MCF 10A (cell line): ENCODE measurements around the gene GOLGA6L2. TPM values are rescaled to one million over a fixed set of nuclear protein-coding genes. Genes with fewer than 3 reads are reported as not detected.

Experiments used
- Bru-seq: library from RNA; stranded (reverse); fragments of 400-500 nt; gene quantifications from one replicate; lab custom pipeline; 2021; lab: Mats Ljungman, UMichigan
- BruChase-seq, 2 experiments: library from RNA; stranded (reverse); fragments of 400-500 nt; gene quantifications; one replicate each; lab custom pipeline; 2021; lab: Mats Ljungman, UMichigan
- BruUV-seq: library from RNA; stranded (reverse); fragments of 400-500 nt; replicated peaks from 2 replicates; lab custom pipeline; 2021; lab: Mats Ljungman, UMichigan
- CTCF ChIA-PET: fragments of 300-600 bp; sonication (Branson Sonifier 250); formaldehyde crosslinking; extraction: SDS; loops from one replicate; lab custom pipeline; 2021; ENCODE audit warnings: antibody characterized with exemption, inconsistent platforms; lab: Yijun Ruan, JAX
- POLR2A ChIA-PET: fragments of 300-600, 350-650 bp; sonication (Branson Sonifier 250); formaldehyde crosslinking; extraction: SDS; loops from one replicate; lab custom pipeline; 2020; ENCODE audit warnings: antibody characterized with exemption, inconsistent platforms; lab: Yijun Ruan, JAX
- DNase-seq: peaks from one replicate; pipeline ENCODE4 v3.0.0-alpha.2; 2018; ENCODE audit not compliant: unreplicated experiment
- H3K27ac Mint-ChIP-seq: one replicate; pipeline ENCODE4 v1.8.0; 2022; ENCODE audit warnings: mild to moderate bottlenecking, low read depth, mixed read lengths; ENCODE audit not compliant: unreplicated experiment
- H3K27me3 Mint-ChIP-seq: one replicate; pipeline ENCODE4 v1.8.0; 2022; ENCODE audit warnings: mixed read lengths; ENCODE audit not compliant: insufficient read depth, unreplicated experiment
- H3K36me3 Mint-ChIP-seq: one replicate; pipeline ENCODE4 v1.8.0; 2022; ENCODE audit warnings: mild to moderate bottlenecking, moderate library complexity, mixed read lengths; ENCODE audit not compliant: insufficient read depth, unreplicated experiment
- H3K4me1 Mint-ChIP-seq: one replicate; pipeline ENCODE4 v1.8.0; 2022; ENCODE audit warnings: mixed read lengths; ENCODE audit not compliant: insufficient read depth, unreplicated experiment
- H3K4me3 Mint-ChIP-seq: one replicate; pipeline ENCODE4 v1.8.0; 2022; ENCODE audit warnings: mild to moderate bottlenecking, moderate library complexity, mixed read lengths; ENCODE audit not compliant: unreplicated experiment
- H3K9me3 Mint-ChIP-seq: one replicate; pipeline ENCODE4 v1.8.0; 2022; ENCODE audit warnings: mixed read lengths; ENCODE audit not compliant: unreplicated experiment
- CTCF ChIP-seq: fragments of 200-600 bp; IDR thresholded peaks from one replicate; pipeline ENCODE4 v1.8.0; 2022; ENCODE audit warnings: antibody characterized with exemption, mild to moderate bottlenecking; ENCODE audit not compliant: unreplicated experiment
- intact Hi-C: fragments of 100-400 bp; cut with micrococcal nuclease; formaldehyde crosslinking; loops from 2 replicates; pipeline ENCODE4 v1.14.1; 2022
- long read RNA-seq: library from polyadenylated mRNA; stranded (forward); transcript quantifications from one replicate; pipeline ENCODE4 v2.0.0, GENCODE V29; 2022
- total RNA-seq: library from RNA; stranded (reverse); gene quantifications from 2 replicates; pipeline ENCODE4 v1.2.3, GENCODE V29; 2022

GOLGA6L2 gene
- not detected in 2 replicates for total RNA-seq
- Bru-seq, nascent RNA, result not detected
- not detected for BruChase-seq, experiment 1, labeled RNA remaining after a 6-hour chase
- not detected for BruChase-seq, experiment 2, labeled RNA remaining after a 2-hour chase
- long read RNA-seq, result 0 reads

- no peaks in the 10 kb centered on the region for H3K9me3 Mint-ChIP-seq
- intact Hi-C loops, result no loop called here
- no peaks in the 10 kb centered on the region for H3K36me3 Mint-ChIP-seq
- ChIA-PET POLR2A (interaction anchor here (0.6 kb wide), 2 partner anchors 28 to 43 kb away, joined by 3 read pairs; no protein-coding TSS in a partner anchor), CTCF (no interaction called here)
- no peaks in the 10 kb centered on the region for H3K4me1 Mint-ChIP-seq
- no TSS peak for BruUV-seq
- no peak for TF ChIP-seq CTCF
- H3K27me3 Mint-ChIP-seq, result no peaks in the 10 kb centered on the region
- no peak within 1 kb of the TSS for H3K27ac Mint-ChIP-seq
- H3K4me3 Mint-ChIP-seq, result no peak within 1 kb of the TSS
- no peak for DNase-seq
Observed at GRCh38 chr15:23447107-23447500, at the start of gene GOLGA6L2. Gene GOLGA6L2, minus strand, starts transcription at chr15:23447243. Its CDS starts 62 bp downstream, at chr15:23447181.

DNA sequence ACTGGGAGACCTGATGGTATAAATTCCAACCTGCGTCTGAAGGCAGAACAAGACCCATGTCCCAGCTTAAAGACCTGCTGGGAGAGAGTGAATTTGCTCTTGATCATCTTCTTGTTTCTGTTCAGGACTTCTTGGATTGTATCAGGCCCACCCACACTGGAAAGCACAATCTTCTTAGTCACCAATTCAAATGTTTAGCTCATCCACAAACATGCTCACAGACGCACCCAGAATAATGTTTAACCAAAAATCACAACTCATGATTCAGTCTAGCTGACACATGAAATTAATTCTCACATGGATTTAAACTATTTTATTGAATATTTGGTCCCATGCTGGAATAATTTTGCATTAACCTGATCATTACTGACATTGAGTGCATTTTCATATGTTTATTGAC, 37.8 kb upstream of the GOLGA6L2 start:
- DNase-seq, result no peak
- H3K27ac Mint-ChIP-seq, result no peak overlapping the region
- ChIA-PET CTCF (interaction anchor here (0.5 to 1.8 kb wide), 3 partner anchors 13 to 697 kb away, joined by 3 to 7 read pairs (median 5); no protein-coding TSS in a partner anchor), POLR2A (no interaction called here)
- H3K9me3 Mint-ChIP-seq, result no peaks in the 10 kb centered on the region
- peaks cover 6% of the 10 kb centered on the region for H3K4me1 Mint-ChIP-seq
- intact Hi-C loops, result no loop called here
- H3K36me3 Mint-ChIP-seq, result no peaks in the 10 kb centered on the region
- TF ChIP-seq CTCF, result no peak
- H3K4me3 Mint-ChIP-seq, result no peak overlapping the region
- no TSS peak for BruUV-seq
- peaks cover 25% of the 10 kb centered on the region for H3K27me3 Mint-ChIP-seq

DNA sequence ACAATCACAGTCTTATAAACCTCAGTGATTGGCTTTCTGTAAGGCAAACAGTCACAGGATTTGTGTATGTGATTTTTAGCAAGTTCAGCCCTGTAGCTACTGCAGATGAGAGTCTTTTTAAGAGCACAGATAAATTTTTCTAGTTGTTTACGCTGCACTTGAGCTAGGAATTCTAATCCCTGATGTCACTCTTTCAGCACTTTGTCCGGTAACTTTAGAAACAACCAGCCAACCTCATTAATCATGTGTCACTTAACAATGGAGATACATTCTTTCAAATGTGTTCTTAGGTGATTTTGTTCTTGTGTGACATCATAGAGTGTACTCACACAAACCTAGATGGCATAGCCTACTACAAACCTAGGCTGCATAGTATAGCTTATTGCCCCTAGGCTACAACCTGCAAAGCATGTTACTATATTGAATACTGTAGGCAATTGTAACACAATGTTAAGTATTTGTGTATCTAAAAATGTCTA, 36.8 kb upstream of the GOLGA6L2 start:
- H3K27ac Mint-ChIP-seq, result no peak overlapping the region
- CTCF ChIA-PET, result interaction anchor here (1.0 to 1.8 kb wide), 3 partner anchors 14 to 17 kb away, joined by 5 to 7 read pairs (median 6); no protein-coding TSS in a partner anchor
- no peaks in the 10 kb centered on the region for H3K9me3 Mint-ChIP-seq

More for the DNA sequence above, 36.8 kb upstream of the GOLGA6L2 start:
- Mint-ChIP-seq H3K4me1 (peaks cover 6% of the 10 kb centered on the region), H3K27me3 (peaks cover 25% of the 10 kb centered on the region), H3K36me3 (no peaks in the 10 kb centered on the region), H3K4me3 (no peak overlapping the region)
- no peak for DNase-seq
- POLR2A ChIA-PET, result interaction anchor here (0.6 kb wide), 1 partner anchor 12 kb away, joined by 4 read pairs; no protein-coding TSS in a partner anchor
- BruUV-seq, result no TSS peak
- no peak for TF ChIP-seq CTCF
- intact Hi-C loops, result no loop called here
